Gastroesophageal sphincter (tissue), 4 donors: ENCODE data around the gene SND1. TPM values are rescaled to one million over a fixed set of nuclear protein-coding genes. Genes with fewer than 3 reads are reported as not detected.

Experiments used
- ATAC-seq: fragments of 150-250 bp; one replicate; pipeline ENCODE4 v1.9.1; 2016; ENCODE audit warnings: mild to moderate bottlenecking, moderate library complexity
- H3K27ac ChIP-seq, 4 donors: fragments of 200-600 bp; sonication (generic) in 3 of 4; 1 replicate in 3 of 4; 2 replicates in 1 of 4; pipeline ENCODE4 v1.5.1; 2016 to 2019
- H3K27me3 ChIP-seq: fragments of 200-600 bp; sonication (generic); one replicate; pipeline ENCODE4 v1.5.1; 2019
- H3K36me3 ChIP-seq, 2 donors: fragments of 200-600 bp; sonication (generic); one replicate each; pipeline ENCODE4 v1.5.1; 2019; ENCODE audit warnings: control low read depth in 1 of 2
- H3K4me1 ChIP-seq, 3 donors: fragments of 200-600 bp; sonication (generic); 1 replicate in 2 of 3; 2 replicates in 1 of 3; pipeline ENCODE4 v1.5.1; 2016 to 2019; ENCODE audit warnings: control low read depth in 2 of 3
- H3K4me3 ChIP-seq, 2 donors: fragments of 200-600 bp; sonication (generic); one replicate each; pipeline ENCODE4 v1.5.1; 2019; ENCODE audit warnings: mild to moderate bottlenecking in 1 of 2, moderate library complexity in 1 of 2
- H3K9me3 ChIP-seq, 3 donors: fragments of 200-600 bp; sonication (generic); one replicate each; pipeline ENCODE4 v1.5.1; 2017 to 2019; ENCODE audit warnings: control low read depth in 2 of 3
- EP300 ChIP-seq: sonication (generic); formaldehyde crosslinking; IDR thresholded peaks from one replicate; pipeline ENCODE4 v1.6.1; 2017; ENCODE audit warnings: antibody characterized with exemption, mild to moderate bottlenecking
- POLR2A ChIP-seq, 2 donors: fragments of 450-650 bp; IDR thresholded peaks; one replicate each; pipeline ENCODE4 v1.6.1; 2017; ENCODE audit warnings: antibody characterized with exemption in 2 of 2, mild to moderate bottlenecking in 2 of 2, moderate library complexity in 1 of 2
- POLR2AphosphoS5 ChIP-seq: sonication (generic); formaldehyde crosslinking; IDR thresholded peaks from one replicate; pipeline ENCODE4 v1.6.1; 2017; ENCODE audit warnings: antibody characterized with exemption
- WGBS, 2 donors: methylation state at CpG; one replicate each; pipeline ENCODE4 v1.1.5; 2018; ENCODE audit warnings: low coverage in 1 of 2; 5-methylcytosine and 5-hydroxymethylcytosine counted together
- total RNA-seq, 4 donors: library from RNA; depleted of rRNA; stranded (reverse); fragments of >200 nt; gene quantifications; one replicate each; pipeline ENCODE4 v1.1.0, GENCODE V29; 2016
- TF ChIP-seq, protein P1 (sequence below), 4 experiments: fragments of 200-600 bp in 2 of 4; fragments of 450-650 bp in 2 of 4; sonication (generic) in 1 of 4; IDR thresholded peaks; one replicate each; pipeline ENCODE4 v1.5.1; 2017 to 2019; ENCODE audit warnings: antibody characterized with exemption in 4 of 4, mild to moderate bottlenecking in 2 of 4, moderate library complexity in 2 of 4

Gene SND1
- total RNA-seq, 4 donors from 2014 or later: 97.1 to 119 (median 103) TPM

DNA sequence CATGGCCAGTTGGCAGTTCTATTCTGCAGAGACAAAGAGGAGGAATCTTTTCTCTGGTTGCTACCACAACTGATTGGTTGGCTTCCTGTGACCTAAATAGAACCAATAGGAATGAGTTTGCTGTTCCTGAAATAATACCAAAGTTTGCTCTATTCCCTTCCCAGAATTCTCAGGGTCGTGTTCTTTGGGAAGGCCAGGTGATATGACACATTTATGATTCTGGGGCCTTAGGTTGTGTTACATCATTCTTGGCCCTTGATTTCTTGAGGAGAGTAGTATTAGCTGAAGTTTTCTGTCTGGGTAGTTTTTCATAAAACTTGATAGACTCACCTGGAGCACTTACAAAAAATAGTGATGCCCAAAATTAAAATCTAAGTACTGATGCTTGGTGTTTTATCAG is 207.3 kb downstream of the SND1 start:
- 0% methylated on average over 1 of the region's 1 CpG for WGBS, 2 donors
- Histone ChIP-seq H3K27ac (no peak overlapping the region), H3K9me3 (no peaks in the 10 kb centered on the region), H3K36me3 (no peaks in the 10 kb centered on the region), H3K4me1 (peaks cover 0 to 16% (median 0%) of the 10 kb centered on the region in 3 donors), H3K27me3 (no peaks in the 10 kb centered on the region), H3K4me3 (no peak overlapping the region)
- no peak for TF ChIP-seq POLR2A (IDR thresholded peaks at IDR 0.05)
- TF ChIP-seq EP300: no peak
- no peak for TF ChIP-seq POLR2AphosphoS5
- TF ChIP-seq, protein P1, sequence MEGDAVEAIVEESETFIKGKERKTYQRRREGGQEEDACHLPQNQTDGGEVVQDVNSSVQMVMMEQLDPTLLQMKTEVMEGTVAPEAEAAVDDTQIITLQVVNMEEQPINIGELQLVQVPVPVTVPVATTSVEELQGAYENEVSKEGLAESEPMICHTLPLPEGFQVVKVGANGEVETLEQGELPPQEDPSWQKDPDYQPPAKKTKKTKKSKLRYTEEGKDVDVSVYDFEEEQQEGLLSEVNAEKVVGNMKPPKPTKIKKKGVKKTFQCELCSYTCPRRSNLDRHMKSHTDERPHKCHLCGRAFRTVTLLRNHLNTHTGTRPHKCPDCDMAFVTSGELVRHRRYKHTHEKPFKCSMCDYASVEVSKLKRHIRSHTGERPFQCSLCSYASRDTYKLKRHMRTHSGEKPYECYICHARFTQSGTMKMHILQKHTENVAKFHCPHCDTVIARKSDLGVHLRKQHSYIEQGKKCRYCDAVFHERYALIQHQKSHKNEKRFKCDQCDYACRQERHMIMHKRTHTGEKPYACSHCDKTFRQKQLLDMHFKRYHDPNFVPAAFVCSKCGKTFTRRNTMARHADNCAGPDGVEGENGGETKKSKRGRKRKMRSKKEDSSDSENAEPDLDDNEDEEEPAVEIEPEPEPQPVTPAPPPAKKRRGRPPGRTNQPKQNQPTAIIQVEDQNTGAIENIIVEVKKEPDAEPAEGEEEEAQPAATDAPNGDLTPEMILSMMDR (IDR thresholded peaks at IDR 0.05): no peak
- no peak for ATAC-seq

DNA sequence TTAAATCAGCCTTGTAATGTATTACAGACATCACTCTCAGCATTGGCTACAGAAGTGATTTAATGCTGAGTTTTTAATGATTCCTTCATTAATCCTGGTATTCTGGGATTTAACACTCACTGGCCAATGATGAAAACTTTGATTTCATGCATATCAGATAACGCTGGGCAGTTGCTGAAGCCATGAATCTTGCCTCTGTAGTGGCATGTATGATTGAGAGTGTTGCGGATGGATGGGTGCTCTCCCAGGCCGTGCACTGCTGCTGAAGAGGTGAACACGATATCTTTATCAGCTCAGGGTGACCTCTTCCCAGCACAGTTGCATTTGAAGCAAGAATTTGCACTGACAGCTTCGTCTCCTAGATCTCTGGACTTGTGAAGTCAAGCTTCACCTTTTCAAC is 210.5 kb downstream of the SND1 start:
- H3K4me1 ChIP-seq: peaks cover 0 to 16% (median 0%) of the 10 kb centered on the region in 3 donors
- 80% methylated on average over 5 of the region's 5 CpGs for WGBS, 2 donors
- H3K4me3 ChIP-seq: no peak overlapping the region
- no peaks in the 10 kb centered on the region for H3K36me3 ChIP-seq
- H3K27me3 ChIP-seq: no peaks in the 10 kb centered on the region
- H3K27ac ChIP-seq: no peak overlapping the region
- TF ChIP-seq POLR2AphosphoS5 (no peak), POLR2A (IDR thresholded peaks at IDR 0.05) (no peak), EP300 (no peak)
- TF ChIP-seq, protein P1 (IDR thresholded peaks at IDR 0.05): no peak
- no peak for ATAC-seq
- no peaks in the 10 kb centered on the region for H3K9me3 ChIP-seq

DNA sequence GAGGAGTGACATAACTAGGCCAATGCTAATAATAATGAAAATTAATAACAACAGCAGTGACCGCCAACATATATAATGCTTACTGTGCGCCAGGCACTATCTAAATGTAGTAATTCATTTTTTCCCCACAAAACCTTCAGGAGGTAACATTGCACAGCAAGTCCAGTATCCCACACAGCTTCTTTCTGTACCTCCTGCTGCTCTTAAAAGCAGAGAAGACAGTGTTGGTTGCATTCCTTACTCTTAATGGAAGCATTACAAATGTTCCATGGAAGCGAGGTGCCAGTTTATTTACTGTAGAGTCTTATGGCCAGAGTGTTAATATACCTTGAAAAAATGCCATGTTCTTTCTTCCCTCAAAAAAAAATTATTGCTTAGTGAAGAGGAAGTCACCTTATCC is 211.1 kb downstream of the SND1 start:
- Histone ChIP-seq H3K27ac (no peak overlapping the region), H3K4me3 (no peak overlapping the region), H3K9me3 (no peaks in the 10 kb centered on the region), H3K36me3 (no peaks in the 10 kb centered on the region), H3K4me1 (peaks cover 0 to 10% (median 0%) of the 10 kb centered on the region in 3 donors), H3K27me3 (no peaks in the 10 kb centered on the region)
- ATAC-seq: no peak
- 74 to 83% methylated on average over 3 of the region's 3 CpGs for WGBS, 2 donors
- no peak for TF ChIP-seq POLR2A (IDR thresholded peaks at IDR 0.05)
- TF ChIP-seq EP300: no peak
- TF ChIP-seq, protein P1 (IDR thresholded peaks at IDR 0.05): no peak
- no peak for TF ChIP-seq POLR2AphosphoS5

GRCh38 chr7:127865466-127865865 is 213.5 kb downstream of the SND1 start:
- no peak for ATAC-seq
- no peak overlapping the region for H3K27ac ChIP-seq
- no peaks in the 10 kb centered on the region for H3K4me1 ChIP-seq
- WGBS, 2 donors: 27 to 54% methylated on average over 1 of the region's 1 CpG
- H3K9me3 ChIP-seq: no peaks in the 10 kb centered on the region
- TF ChIP-seq POLR2AphosphoS5 (no peak), EP300 (no peak), POLR2A (IDR thresholded peaks at IDR 0.05) (no peak)
- TF ChIP-seq, protein P1 (IDR thresholded peaks at IDR 0.05): no peak
- no peak overlapping the region for H3K4me3 ChIP-seq
- H3K27me3 ChIP-seq: no peaks in the 10 kb centered on the region
- H3K36me3 ChIP-seq: no peaks in the 10 kb centered on the region

DNA sequence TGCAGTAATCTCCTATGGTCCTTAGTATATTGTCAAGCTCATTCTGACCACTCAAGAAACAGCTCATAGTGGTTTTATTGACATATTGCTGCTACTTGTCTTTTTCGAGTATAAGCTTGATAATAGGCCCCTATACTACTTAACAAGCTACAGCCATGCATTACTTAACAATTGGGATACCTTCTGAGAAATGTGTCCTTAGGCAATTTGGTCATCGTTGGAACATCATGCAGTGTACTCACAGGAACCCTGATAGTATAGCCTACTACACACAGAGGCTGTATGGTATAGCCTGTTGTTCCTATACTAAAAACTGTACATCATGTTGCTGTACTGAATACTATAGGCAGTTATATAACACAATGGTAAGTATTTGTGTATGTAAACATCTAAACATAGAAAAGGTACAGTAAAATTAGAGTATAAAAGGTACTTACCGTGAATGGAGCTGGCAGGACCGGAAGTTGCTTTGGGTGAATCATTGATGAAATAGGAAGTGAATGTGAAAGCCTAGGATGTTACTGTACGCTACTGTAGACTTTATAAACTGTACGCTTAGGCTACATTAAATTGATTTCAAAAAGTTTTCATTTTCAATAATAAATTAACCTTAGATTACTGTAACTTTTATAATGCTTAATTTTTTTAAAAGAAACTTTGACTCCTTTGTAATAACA is 218.4 kb downstream of the SND1 start:
- ATAC-seq: no peak
- Histone ChIP-seq H3K9me3 (no peaks in the 10 kb centered on the region), H3K27ac (no peak overlapping the region), H3K4me1 (peaks cover 0 to 5% (median 0%) of the 10 kb centered on the region in 3 donors), H3K36me3 (no peaks in the 10 kb centered on the region), H3K27me3 (no peaks in the 10 kb centered on the region), H3K4me3 (no peak overlapping the region)
- WGBS, 2 donors: 83 to 95% methylated on average over 6 of the region's 6 CpGs
- TF ChIP-seq POLR2A (IDR thresholded peaks at IDR 0.05): no peak
- no peak for TF ChIP-seq POLR2AphosphoS5
- no peak for TF ChIP-seq EP300
- TF ChIP-seq, protein P1 (IDR thresholded peaks at IDR 0.05): no peak
